ENCODE measurements around the gene CACNA1A. TPM values are rescaled to one million over a fixed set of nuclear protein-coding genes. Genes with fewer than 3 reads are reported as not detected.

The CACNA1A gene
- polyA plus RNA-seq, 2 of the 4 experiments (the other 2 are of a cell fraction) = 0.27 to 0.71 TPM

- H3K27ac ChIP-seq = no peak overlapping the region
- ChIA-PET POLR2A (no interaction called here), CTCF (no interaction called here)
- no peak overlapping the region for H3K4me2 ChIP-seq
- H3K9me3 ChIP-seq = no peaks in the 10 kb centered on the region
- DNase-seq (ENCODE audit: low read depth in 1 of 2, low spot score in 1 of 2) = no peak
- no peaks in the 10 kb centered on the region for H3K4me1 ChIP-seq
- TF ChIP-seq MYC (IDR thresholded peaks at IDR 0.05; ENCODE audit: borderline replicate concordance, low read length) (no peak), FOSL2 (IDR thresholded peaks at IDR 0.05) (no peak), FOSL2 (CRISPR knock-in tag; IDR thresholded peaks at IDR 0.05) (no peak), PBX3 (IDR thresholded peaks at IDR 0.05) (no peak), HOXA7 (CRISPR knock-in tag; IDR thresholded peaks at IDR 0.05) (no peak), EHMT2 (IDR thresholded peaks at IDR 0.05; ENCODE audit: low read depth) (no peak), EHF (CRISPR knock-in tag; IDR thresholded peaks at IDR 0.05) (no peak), ZC3H11A (IDR thresholded peaks at IDR 0.05) (no peak), RCOR1 (IDR thresholded peaks at IDR 0.05; ENCODE audit: low read depth, low read length) (no peak), ZSCAN20 (CRISPR knock-in tag; IDR thresholded peaks at IDR 0.05) (no peak), GATA3 (IDR thresholded peaks at IDR 0.05; ENCODE audit: borderline replicate concordance) (no peak), MAFK (IDR thresholded peaks at IDR 0.05; ENCODE audit: partially characterized antibody) (no peak), POLR2A (IDR thresholded peaks at IDR 0.05; ENCODE audit: low read length) (no peak), ATOH8 (CRISPR knock-in tag; IDR thresholded peaks at IDR 0.05; ENCODE audit: low read depth) (no peak), HOXB5 (CRISPR knock-in tag; IDR thresholded peaks at IDR 0.05) (no peak)
- WGBS (ENCODE audit: missing lambda C conversion rate) = 42% methylated on average over 6 of the region's 6 CpGs
- FAIRE-seq = no peak
- no peak overlapping the region for H3K4me3 ChIP-seq
- no peak for ATAC-seq
Measured at GRCh38 chr19:13411899-13412298, 94.4 kb downstream of the CACNA1A start.

GRCh38 chr19:13410946-13411345, 95.3 kb downstream of the CACNA1A start:
- FAIRE-seq = no peak
- POLR2A ChIA-PET = interaction anchor here (0.6 kb wide), 1 partner anchor 967 kb away, joined by 5 read pairs; no protein-coding TSS in a partner anchor

GRCh38 chr19:13408889-13409518, 97.3 kb downstream of the CACNA1A start:
- Histone ChIP-seq H3K4me2 (no peak overlapping the region), H3K9me3 (no peaks in the 10 kb centered on the region), H3K4me3 (no peak overlapping the region), H3K27ac (no peak overlapping the region), H3K4me1 (no peaks in the 10 kb centered on the region)
- no peak for TF ChIP-seq HOXB13 (CRISPR knock-in tag; IDR thresholded peaks at IDR 0.05; ENCODE audit: low read depth)
- no peak for TF ChIP-seq MAFK (IDR thresholded peaks at IDR 0.05; ENCODE audit: partially characterized antibody)
- TF ChIP-seq E2F6 (IDR thresholded peaks at IDR 0.05; ENCODE audit: borderline replicate concordance, low read depth) = no peak
- no peak for TF ChIP-seq ATOH8 (CRISPR knock-in tag; IDR thresholded peaks at IDR 0.05; ENCODE audit: low read depth)
- FAIRE-seq (no peak), DNase-seq (ENCODE audit: low read depth in 1 of 2, low spot score in 1 of 2) (no peak), ATAC-seq (no peak)
- 5% methylated on average over 16 of the region's 16 CpGs for WGBS (ENCODE audit: missing lambda C conversion rate)
- ChIA-PET CTCF (interaction anchor here (0.5 kb wide), 1 partner anchor 73 kb away, joined by 3 read pairs; no protein-coding TSS in a partner anchor), POLR2A (no interaction called here)

More at GRCh38 chr19:13410946-13411345, 95.3 kb downstream of the CACNA1A start:
- Histone ChIP-seq H3K9me3 (no peaks in the 10 kb centered on the region), H3K4me2 (no peak overlapping the region), H3K4me3 (no peak overlapping the region), H3K4me1 (no peaks in the 10 kb centered on the region), H3K27ac (no peak overlapping the region)
- CTCF ChIA-PET = interaction anchor here (1.0 kb wide), 1 partner anchor 14 kb away, joined by 3 read pairs; no protein-coding TSS in a partner anchor
- WGBS (ENCODE audit: missing lambda C conversion rate) = 0% methylated on average over 1 of the region's 1 CpG
- no peak for TF ChIP-seq GATA3 (IDR thresholded peaks at IDR 0.05; ENCODE audit: borderline replicate concordance)
- TF ChIP-seq JUNB (IDR thresholded peaks at IDR 0.05) = no peak
- TF ChIP-seq ELK1 (IDR thresholded peaks at IDR 0.05; ENCODE audit: low read depth, low read length) = no peak
- no peak for TF ChIP-seq CEBPB (IDR thresholded peaks at IDR 0.05)
- no peak for TF ChIP-seq CBX8 (IDR thresholded peaks at IDR 0.05)
- no peak for TF ChIP-seq HEYL (CRISPR knock-in tag; IDR thresholded peaks at IDR 0.05)
- TF ChIP-seq RNF2 (IDR thresholded peaks at IDR 0.05; ENCODE audit: borderline replicate concordance, low read depth) = no peak
- TF ChIP-seq RAD21 (conservative IDR thresholded peaks at IDR 0.05 in 1 of 2, IDR thresholded peaks at IDR 0.05 in 1 of 2) = no peak
- no peak for TF ChIP-seq NR3C1 (IDR thresholded peaks at IDR 0.05)
- no peak for TF ChIP-seq HOXA7 (CRISPR knock-in tag; IDR thresholded peaks at IDR 0.05)
- no peak for DNase-seq (ENCODE audit: low read depth in 1 of 2, low spot score in 1 of 2)
- no peak for ATAC-seq
